Measurements from ENCODE around the gene PPIP5K2. TPM values are rescaled to one million over a fixed set of nuclear protein-coding genes. Genes with fewer than 3 reads are reported as not detected.

PPIP5K2 gene
- total RNA-seq, 4 donors from 2014 or later: 30.1 to 36.9 (median 33.7) TPM

DNA sequence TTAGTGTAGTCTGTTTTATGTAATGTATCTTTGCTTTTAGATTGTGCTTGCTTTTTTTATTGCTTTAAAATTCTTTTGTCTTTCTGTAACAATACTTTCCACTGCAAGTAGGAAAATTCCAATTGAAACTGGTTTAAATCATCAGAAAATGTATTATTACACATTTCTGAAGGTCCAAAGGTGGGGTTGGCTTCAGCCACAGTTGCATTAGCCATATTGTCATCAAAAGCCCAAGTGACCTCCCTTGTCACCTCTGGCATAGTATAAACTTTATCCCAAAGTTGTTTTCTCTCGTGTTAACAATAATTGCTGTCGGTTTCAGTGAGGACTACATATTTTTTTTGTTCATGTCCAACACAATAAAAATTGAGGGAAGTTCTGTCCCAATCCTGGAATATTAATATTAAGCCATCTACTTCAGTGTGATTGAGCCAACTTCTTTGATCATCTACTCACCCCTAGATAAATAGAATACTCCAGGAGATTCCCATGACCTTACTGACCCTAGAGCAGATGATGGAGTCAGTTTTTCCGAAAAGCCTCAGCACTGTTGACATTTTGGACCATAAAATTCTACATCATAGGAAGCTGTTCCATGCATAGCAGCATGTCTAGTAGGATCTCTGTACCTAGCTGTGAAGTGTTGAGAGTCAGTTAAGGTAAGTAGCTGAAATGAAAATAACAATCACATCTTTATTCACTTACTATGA, 86.0 kb downstream of the PPIP5K2 start:
- ATAC-seq (ENCODE audit: low FRiP score): no peak
- DNase-seq (ENCODE audit: low spot score): no peak
- no peak for TF ChIP-seq CTCF (IDR thresholded peaks at IDR 0.05)

- no peak for TF ChIP-seq CTCF (IDR thresholded peaks at IDR 0.05)
- DNase-seq (ENCODE audit: low spot score) (no peak), ATAC-seq (ENCODE audit: low FRiP score) (no peak)
These were observed 86.9 kb downstream of the PPIP5K2 start for GRCh38 chr5:103207011-103207410.

DNA sequence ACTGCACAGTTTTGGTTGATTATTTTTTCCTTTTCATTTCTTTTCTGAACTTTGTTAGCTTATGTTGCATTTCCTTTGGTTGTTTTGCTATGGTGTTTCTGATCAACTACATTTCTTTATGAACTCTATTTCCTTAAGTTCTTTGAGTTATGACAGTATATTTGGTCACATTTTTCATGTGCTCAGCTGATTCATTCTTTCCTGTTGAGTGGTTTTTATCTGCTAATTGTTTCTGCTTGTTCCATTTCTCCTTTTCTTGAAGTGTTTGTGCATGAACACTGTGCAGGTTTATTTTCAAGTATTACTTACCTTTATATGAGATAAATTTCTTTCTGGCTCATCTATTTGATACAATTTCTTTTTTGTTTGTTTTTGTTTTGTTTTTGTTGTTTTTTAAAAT, 87.6 kb downstream of the PPIP5K2 start:
- no peak for ATAC-seq (ENCODE audit: low FRiP score)
- DNase-seq (ENCODE audit: low spot score): no peak
- no peak for TF ChIP-seq CTCF (IDR thresholded peaks at IDR 0.05)

- no peak for TF ChIP-seq CTCF (IDR thresholded peaks at IDR 0.05)
- no peak for DNase-seq (ENCODE audit: low spot score)
- ATAC-seq (ENCODE audit: low FRiP score): no peak
These were observed 88.4 kb downstream of the PPIP5K2 start for GRCh38 chr5:103208460-103208859.

- DNase-seq (ENCODE audit: low spot score) (no peak), ATAC-seq (ENCODE audit: low FRiP score) (no peak)
- no peak for TF ChIP-seq CTCF (IDR thresholded peaks at IDR 0.05)
These were observed 89.0 kb downstream of the PPIP5K2 start for GRCh38 chr5:103209065-103209464.

- DNase-seq (ENCODE audit: low spot score) (no peak), ATAC-seq (ENCODE audit: low FRiP score) (no peak)
- no peak for TF ChIP-seq CTCF (IDR thresholded peaks at IDR 0.05)
These were observed 90.9 kb downstream of the PPIP5K2 start for GRCh38 chr5:103210952-103211351.

All from omental fat pad (tissue), 4 donors.